A549 (cell line): ENCODE results near the gene CCDC7. TPM values are rescaled to one million over a fixed set of nuclear protein-coding genes. Genes with fewer than 3 reads are reported as not detected.
"Not testable (repeated sequence)": the region's sequence is repeated elsewhere in the genome, so short reads cannot be mapped to it uniquely, and the experiment has no call there.

Experiments
- ATAC-seq, 2 experiments: fragments of 200-7000 bp in 1 of 2; fragments of >200 bp in 1 of 2; cut with Nextera tagmentation in 1 of 2; cut with Tn5 transposase in 1 of 2; 3 replicates each; pipeline versions ENCODE4 v1.8.0 to v1.9.1; 2018 to 2020; ENCODE audit warnings: mild to moderate bottlenecking in 1 of 2, moderate library complexity in 1 of 2
- CTCF ChIA-PET: fragments of 300-600 bp; sonication (Branson Sonifier 250); formaldehyde crosslinking; extraction: SDS; loops from one replicate; lab custom pipeline; 2021; ENCODE audit warnings: antibody characterized with exemption, inconsistent platforms; lab: Yijun Ruan, JAX
- POLR2A ChIA-PET: fragments of 350-600 bp; formaldehyde crosslinking; extraction: SDS; loops from one replicate; lab custom pipeline; 2021; ENCODE audit warnings: antibody characterized with exemption, inconsistent platforms; lab: Yijun Ruan, JAX
- DNase-seq, 2 experiments: peaks; one replicate each; pipeline versions ENCODE4 v3.0.0 to v3.0.0-alpha.2; 2011 to 2016; ENCODE audit warnings: low read depth in 1 of 2, low spot score in 1 of 2
- FAIRE-seq: peaks from 2 replicates; lab custom pipeline; 2011; peaks lifted over from hg19 to GRCh38; lab: Jason Lieb, UNC
- H3K27ac ChIP-seq, 2 experiments: fragments of >200 bp; sonication (Bioruptor Twin); formaldehyde crosslinking; 3 replicates each; pipeline ENCODE4 v1.5.1; 2016 to 2017
- H3K4me1 ChIP-seq: fragments of >200 bp; sonication (Bioruptor Twin); formaldehyde crosslinking; 3 replicates; pipeline ENCODE4 v1.6.1; 2016
- H3K4me2 ChIP-seq: fragments of >200 bp; sonication (Bioruptor Twin); formaldehyde crosslinking; 3 replicates; pipeline ENCODE4 v1.6.1; 2016
- H3K4me3 ChIP-seq: fragments of >200 bp; sonication (Bioruptor Twin); formaldehyde crosslinking; 3 replicates; pipeline ENCODE4 v1.5.1; 2016
- H3K9me3 ChIP-seq: fragments of >200 bp; sonication (Bioruptor Twin); formaldehyde crosslinking; 3 replicates; pipeline ENCODE4 v1.6.1; 2016
- CBX2 ChIP-seq: fragments of 200-600 bp; sonication (generic); IDR thresholded peaks from 2 replicates; pipeline ENCODE4 v1.6.1; 2016; ENCODE audit warnings: low read depth, mild to moderate bottlenecking, borderline replicate concordance
- CBX8 ChIP-seq: fragments of 200-600 bp; sonication (generic); IDR thresholded peaks from 2 replicates; pipeline ENCODE4 v1.6.1; 2016
- CHD4 ChIP-seq: fragments of 200-600 bp; sonication (generic); IDR thresholded peaks from 2 replicates; pipeline ENCODE4 v1.6.1; 2016; ENCODE audit warnings: antibody characterized with exemption, mild to moderate bottlenecking, borderline replicate concordance
- EHMT2 ChIP-seq: fragments of 200-600 bp; sonication (generic); IDR thresholded peaks from 2 replicates; pipeline ENCODE4 v1.6.1; 2016; ENCODE audit warnings: antibody characterized with exemption, low read depth, mild to moderate bottlenecking, moderate library complexity
- EP300 ChIP-seq, 2 experiments: fragments of >200 bp; sonication (Bioruptor Twin); formaldehyde crosslinking; IDR thresholded peaks; 2 replicates in 1 of 2; 3 replicates in 1 of 2; pipeline ENCODE4 v1.6.1; 2016 to 2017
- FOSB ChIP-seq: fragments of 250-450 bp; sonication (Bioruptor Pico); IDR thresholded peaks from 2 replicates; pipeline ENCODE4 v1.5.0; 2020; ENCODE audit warnings: mild to moderate bottlenecking, moderate library complexity
- FOXS1 ChIP-seq: fragments of 250-450 bp; sonication (Bioruptor Pico); IDR thresholded peaks from 2 replicates; pipeline ENCODE4 v1.5.0; 2020; ENCODE audit warnings: mild to moderate bottlenecking, moderate library complexity
- MAZ ChIP-seq: fragments of 150-350 bp; IDR thresholded peaks from 2 replicates; pipeline ENCODE4 v1.6.1; 2014; ENCODE audit warnings: antibody characterized with exemption, low read depth, low read length, borderline replicate concordance
- MYC ChIP-seq: IDR thresholded peaks from 2 replicates; pipeline ENCODE4 v1.6.1; 2012; ENCODE audit warnings: mild to moderate bottlenecking, inconsistent platforms, low read length, improper control_type of control experiment, borderline replicate concordance
- PHF8 ChIP-seq: fragments of 200-600 bp; sonication (generic); IDR thresholded peaks from 2 replicates; pipeline ENCODE4 v1.6.1; 2016; ENCODE audit warnings: low read depth, mild to moderate bottlenecking, antibody characterized with exemption, moderate library complexity, borderline replicate concordance
- POLR2A ChIP-seq: IDR thresholded peaks from 2 replicates; pipeline ENCODE4 v1.6.1; 2012; ENCODE audit warnings: mild to moderate bottlenecking, low read length
- RAD21 ChIP-seq, 2 experiments: fragments of >200 bp in 1 of 2; sonication (Bioruptor Twin) in 1 of 2; formaldehyde crosslinking in 1 of 2; IDR thresholded peaks in 1 of 2; conservative IDR thresholded peaks in 1 of 2; 2 replicates in 1 of 2; 3 replicates in 1 of 2; pipeline ENCODE4 v1.6.1; 2012 to 2018; ENCODE audit warnings: inconsistent platforms in 1 of 2
- RARB ChIP-seq: fragments of 250-450 bp; sonication (Bioruptor Pico); IDR thresholded peaks from 2 replicates; pipeline ENCODE4 v1.8.0; 2021; ENCODE audit warnings: mild to moderate bottlenecking, moderate library complexity
- RFX5 ChIP-seq: fragments of 450-650 bp; IDR thresholded peaks from 2 replicates; pipeline ENCODE4 v1.7.1; 2014; ENCODE audit warnings: antibody characterized with exemption, mild to moderate bottlenecking, moderate library complexity
- TFCP2L1 ChIP-seq: fragments of 250-450 bp; sonication (Bioruptor Pico); IDR thresholded peaks from 2 replicates; pipeline ENCODE4 v1.5.0; 2021; ENCODE audit warnings: mild to moderate bottlenecking
- TP53 ChIP-seq: fragments of 250-450 bp; sonication (Bioruptor Pico); IDR thresholded peaks from 2 replicates; pipeline ENCODE4 v1.5.0; 2021; ENCODE audit warnings: mild to moderate bottlenecking, moderate library complexity
- ZFP36 ChIP-seq: fragments of 450-650 bp; IDR thresholded peaks from 2 replicates; pipeline ENCODE4 v1.6.1; 2014; ENCODE audit warnings: borderline replicate concordance; ENCODE audit not compliant: partially characterized antibody
- ZNF302 ChIP-seq: fragments of 250-450 bp; sonication (Bioruptor Pico); IDR thresholded peaks from 2 replicates; pipeline ENCODE4 v1.9.0; 2021; ENCODE audit warnings: inconsistent platforms, mild to moderate bottlenecking, moderate library complexity
- WGBS: methylation state at CpG from one replicate; pipeline ENCODE4 v1.1.6; 2017; ENCODE audit errors: missing lambda C conversion rate; 5-methylcytosine and 5-hydroxymethylcytosine counted together
- polyA plus RNA-seq, 4 experiments: library from polyadenylated mRNA; depleted of rRNA in 3 of 4; stranded (reverse); fragments of >200 nt; fragmentation: RNase III in 1 of 4; extraction: RNeasy Plus Mini Kit Qiagen cat#74134 plus additional on column Dnase treatment in 1 of 4; gene quantifications; 2 replicates in 3 of 4; 3 replicates in 1 of 4; pipeline ENCODE4 v1.2.3, GENCODE V29; 2011 to 2017
- TF ChIP-seq, protein P1 (sequence below): IDR thresholded peaks from 2 replicates; pipeline ENCODE4 v1.6.1; 2012; ENCODE audit warnings: low read depth, borderline replicate concordance
- TF ChIP-seq, protein P2 (sequence below): IDR thresholded peaks from 2 replicates; pipeline ENCODE4 v1.6.1; 2012
- TF ChIP-seq, protein P3 (sequence below): fragments of 200-600 bp; sonication (generic); IDR thresholded peaks from 2 replicates; pipeline ENCODE4 v1.6.1; 2016; ENCODE audit warnings: antibody characterized with exemption, mild to moderate bottlenecking, moderate library complexity

CCDC7 gene
- polyA plus RNA-seq, 2 of the 4 experiments (the other 2 are of a cell fraction) = 1.2 to 2.9 TPM

DNA sequence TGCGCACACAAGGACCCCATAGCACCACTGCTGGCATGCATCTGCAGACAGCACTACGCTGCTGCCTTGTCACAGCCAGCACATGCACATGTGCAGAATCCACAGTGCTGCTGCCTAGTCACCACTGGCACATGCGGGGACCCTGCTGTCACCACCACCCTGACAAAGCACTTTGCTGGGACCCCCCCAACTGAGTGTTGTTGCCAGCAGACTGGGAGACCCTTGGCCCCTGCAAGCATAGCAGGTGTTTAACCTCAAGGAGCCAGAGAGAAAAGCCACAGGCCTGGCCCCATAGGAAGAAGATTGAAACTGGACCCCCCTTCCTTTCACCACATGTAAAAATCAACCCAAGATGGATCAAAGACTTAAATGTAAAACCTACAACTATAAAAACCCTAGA lies 300.9 kb downstream of the CCDC7 start (continued):
- TF ChIP-seq CHD4 (no peak), EHMT2 (no peak), RFX5 (no peak), MYC (no peak), MAZ (no peak)

DNA sequence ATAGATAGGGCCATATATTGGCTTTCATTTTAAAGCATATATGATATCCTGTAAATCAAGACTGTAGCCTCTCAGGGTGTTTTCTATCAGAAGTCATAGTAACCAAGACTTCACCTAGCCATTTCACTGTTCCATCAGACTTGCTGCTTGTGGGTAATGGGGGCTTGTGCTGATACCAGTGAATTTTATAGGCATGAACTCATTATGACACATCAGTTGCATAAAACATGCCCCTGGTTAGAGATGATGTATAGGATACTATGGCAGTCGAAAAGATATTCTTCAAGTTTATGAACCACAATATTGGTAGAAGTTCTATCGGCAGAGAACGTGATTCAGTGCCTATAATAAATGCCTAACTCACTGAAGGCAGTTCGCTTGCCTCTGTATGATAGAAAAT lies 305.6 kb downstream of the CCDC7 start:
- ChIA-PET CTCF (no interaction called here), POLR2A (no interaction called here)
- 43% methylated on average over 4 of the region's 4 CpGs for WGBS
- no peak for DNase-seq
- H3K4me2 ChIP-seq = no peak overlapping the region
- H3K27ac ChIP-seq = no peak overlapping the region
- FAIRE-seq = no peak
- TF ChIP-seq, protein P1, sequence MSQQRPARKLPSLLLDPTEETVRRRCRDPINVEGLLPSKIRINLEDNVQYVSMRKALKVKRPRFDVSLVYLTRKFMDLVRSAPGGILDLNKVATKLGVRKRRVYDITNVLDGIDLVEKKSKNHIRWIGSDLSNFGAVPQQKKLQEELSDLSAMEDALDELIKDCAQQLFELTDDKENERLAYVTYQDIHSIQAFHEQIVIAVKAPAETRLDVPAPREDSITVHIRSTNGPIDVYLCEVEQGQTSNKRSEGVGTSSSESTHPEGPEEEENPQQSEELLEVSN = no peak
- TF ChIP-seq ZFP36 (no peak), MAZ (no peak), FOSB (CRISPR knock-in tag) (no peak)
- no peak for ATAC-seq
- no peaks in the 10 kb centered on the region for H3K4me1 ChIP-seq
- peaks cover 6% of the 10 kb centered on the region; the same call in 2 of the 3 replicates for H3K9me3 ChIP-seq
- no peak overlapping the region for H3K4me3 ChIP-seq

DNA sequence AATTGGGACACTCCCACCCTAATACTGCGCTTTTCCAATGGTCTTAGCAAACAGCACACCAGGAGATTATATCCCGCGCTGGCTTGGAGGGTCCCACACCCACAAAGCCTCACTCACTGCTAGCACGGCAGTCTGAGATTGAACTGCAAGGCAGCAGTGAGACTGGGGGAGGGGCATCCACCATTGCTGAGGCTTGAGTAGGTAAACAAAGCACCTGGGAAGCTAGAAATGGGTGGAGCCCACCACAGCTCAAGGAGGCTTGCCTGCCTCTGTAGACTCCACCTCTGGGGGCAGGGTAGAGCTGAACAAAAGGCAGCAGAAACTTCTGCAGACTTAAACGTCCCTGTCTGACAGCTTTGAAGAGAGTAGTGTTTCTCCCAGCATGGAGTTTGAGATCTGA lies 309.0 kb downstream of the CCDC7 start:
- POLR2A ChIA-PET = not testable (repeated sequence)
- WGBS = 71% methylated on average over 5 of the region's 5 CpGs

DNA sequence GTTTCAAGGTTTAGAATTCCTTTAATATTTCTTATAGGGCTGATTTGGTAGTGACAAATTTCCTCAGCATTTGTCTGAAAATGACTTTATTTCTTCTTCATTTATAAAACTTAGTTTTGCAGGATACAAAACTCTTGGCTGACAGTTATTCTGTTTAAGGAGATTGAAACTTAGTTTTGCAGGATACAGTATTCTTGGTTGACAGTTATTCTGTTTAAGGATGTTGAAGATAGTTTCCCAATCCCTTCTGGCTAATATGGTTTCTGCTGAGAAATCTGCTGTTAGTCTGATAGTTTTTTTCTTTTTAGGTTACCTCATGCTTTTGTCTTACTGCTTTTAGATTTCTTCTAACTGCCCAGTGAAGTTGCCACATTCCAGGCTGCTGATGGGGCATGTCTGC lies 325.3 kb downstream of the CCDC7 start:
- no peak for FAIRE-seq
- no peak overlapping the region for H3K27ac ChIP-seq
- no peak for ATAC-seq
- no peak for TF ChIP-seq CBX8
- no peak for TF ChIP-seq MAZ
- no peak for TF ChIP-seq TP53 (CRISPR knock-in tag)
- no peak for TF ChIP-seq FOXS1 (CRISPR knock-in tag)
- no peak for TF ChIP-seq RARB (CRISPR knock-in tag)
- TF ChIP-seq TFCP2L1 (CRISPR knock-in tag) = no peak
- no peak for TF ChIP-seq ZNF302 (CRISPR knock-in tag)
- no peak for TF ChIP-seq PHF8
- TF ChIP-seq EP300 (IDR thresholded peaks at IDR 0.05) = no peak
- TF ChIP-seq, protein P1 = no peak
- no peak for TF ChIP-seq RAD21 (conservative IDR thresholded peaks at IDR 0.05 in 1 of 2, IDR thresholded peaks at IDR 0.05 in 1 of 2)
- TF ChIP-seq CBX2 = no peak
- TF ChIP-seq, protein P2, sequence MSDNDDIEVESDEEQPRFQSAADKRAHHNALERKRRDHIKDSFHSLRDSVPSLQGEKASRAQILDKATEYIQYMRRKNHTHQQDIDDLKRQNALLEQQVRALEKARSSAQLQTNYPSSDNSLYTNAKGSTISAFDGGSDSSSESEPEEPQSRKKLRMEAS = no peak
- TF ChIP-seq, protein P3, sequence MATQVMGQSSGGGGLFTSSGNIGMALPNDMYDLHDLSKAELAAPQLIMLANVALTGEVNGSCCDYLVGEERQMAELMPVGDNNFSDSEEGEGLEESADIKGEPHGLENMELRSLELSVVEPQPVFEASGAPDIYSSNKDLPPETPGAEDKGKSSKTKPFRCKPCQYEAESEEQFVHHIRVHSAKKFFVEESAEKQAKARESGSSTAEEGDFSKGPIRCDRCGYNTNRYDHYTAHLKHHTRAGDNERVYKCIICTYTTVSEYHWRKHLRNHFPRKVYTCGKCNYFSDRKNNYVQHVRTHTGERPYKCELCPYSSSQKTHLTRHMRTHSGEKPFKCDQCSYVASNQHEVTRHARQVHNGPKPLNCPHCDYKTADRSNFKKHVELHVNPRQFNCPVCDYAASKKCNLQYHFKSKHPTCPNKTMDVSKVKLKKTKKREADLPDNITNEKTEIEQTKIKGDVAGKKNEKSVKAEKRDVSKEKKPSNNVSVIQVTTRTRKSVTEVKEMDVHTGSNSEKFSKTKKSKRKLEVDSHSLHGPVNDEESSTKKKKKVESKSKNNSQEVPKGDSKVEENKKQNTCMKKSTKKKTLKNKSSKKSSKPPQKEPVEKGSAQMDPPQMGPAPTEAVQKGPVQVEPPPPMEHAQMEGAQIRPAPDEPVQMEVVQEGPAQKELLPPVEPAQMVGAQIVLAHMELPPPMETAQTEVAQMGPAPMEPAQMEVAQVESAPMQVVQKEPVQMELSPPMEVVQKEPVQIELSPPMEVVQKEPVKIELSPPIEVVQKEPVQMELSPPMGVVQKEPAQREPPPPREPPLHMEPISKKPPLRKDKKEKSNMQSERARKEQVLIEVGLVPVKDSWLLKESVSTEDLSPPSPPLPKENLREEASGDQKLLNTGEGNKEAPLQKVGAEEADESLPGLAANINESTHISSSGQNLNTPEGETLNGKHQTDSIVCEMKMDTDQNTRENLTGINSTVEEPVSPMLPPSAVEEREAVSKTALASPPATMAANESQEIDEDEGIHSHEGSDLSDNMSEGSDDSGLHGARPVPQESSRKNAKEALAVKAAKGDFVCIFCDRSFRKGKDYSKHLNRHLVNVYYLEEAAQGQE = no peak
- TF ChIP-seq FOSB (CRISPR knock-in tag) = no peak
- no peak for TF ChIP-seq POLR2A
- no peak overlapping the region for H3K4me3 ChIP-seq
- CTCF ChIA-PET = no interaction called here
- H3K4me2 ChIP-seq = no peak overlapping the region
- no peak for DNase-seq
- POLR2A ChIA-PET = interaction anchor here (0.6 kb wide), 1 partner anchor 337 kb away, joined by 5 read pairs; no protein-coding TSS in a partner anchor
- H3K4me1 ChIP-seq = no peaks in the 10 kb centered on the region
- peaks cover 16% of the 10 kb centered on the region; the same call in 2 of the 3 replicates for H3K9me3 ChIP-seq

More for the DNA sequence above, 309.0 kb downstream of the CCDC7 start:
- DNase-seq, H3K9me3 ChIP-seq, FAIRE-seq, H3K4me2 ChIP-seq, H3K4me1 ChIP-seq, CTCF ChIA-PET, H3K4me3 ChIP-seq, ATAC-seq, H3K27ac ChIP-seq: not testable (repeated sequence)
